GM19351 (cell line): ENCODE results near the gene XIST.
A peak's percentile ranks its signal among the peaks of the same experiment; 100 is the strongest.
"Not testable (repeated sequence)": the region's sequence is repeated elsewhere in the genome, so short reads cannot be mapped to it uniquely, and the experiment has no call there.

Source experiments
- ATAC-seq: cut with Tn5 transposase; IDR thresholded peaks from one replicate; pipeline ENCODE4 v1.9.1; 2021; ENCODE audit warnings: mild to moderate bottlenecking, moderate library complexity; ENCODE audit not compliant: unreplicated experiment

XIST gene

GRCh38 chrX:73852467-73852866 is at the start of gene XIST:
XIST (minus strand) TSS chrX:73852714.
- ATAC-seq = peak; percentile 15

- not testable (repeated sequence) for ATAC-seq
Measured at GRCh38 chrX:73898315-73898714, 45.8 kb upstream of the XIST start.

GRCh38 chrX:73892515-73893090 is 40.1 kb upstream of the XIST start:
- not testable (repeated sequence) for ATAC-seq

GRCh38 chrX:73882260-73882659 is 29.7 kb upstream of the XIST start:
- not testable (repeated sequence) for ATAC-seq

GRCh38 chrX:73877687-73878086 is 25.2 kb upstream of the XIST start:
- ATAC-seq = no peak

GRCh38 chrX:73876911-73877310 is 24.4 kb upstream of the XIST start:
- ATAC-seq = no peak

GRCh38 chrX:73868916-73869315 is 16.4 kb upstream of the XIST start:
- ATAC-seq = no peak

GRCh38 chrX:73867144-73867543 is 14.6 kb upstream of the XIST start:
- ATAC-seq = no peak

- ATAC-seq = no peak
Measured at GRCh38 chrX:73863852-73864251, 11.3 kb upstream of the XIST start.

- ATAC-seq = no peak
Measured at GRCh38 chrX:73863268-73863667, 10.8 kb upstream of the XIST start.

- no peak for ATAC-seq
Measured at GRCh38 chrX:73859622-73860021, 7.1 kb upstream of the XIST start.

GRCh38 chrX:73855546-73855945 is 3.0 kb upstream of the XIST start:
- peak; percentile 35 for ATAC-seq

- no peak for ATAC-seq
Measured at GRCh38 chrX:73852022-73852421, 492 bp downstream of the XIST start.

- peak; percentile 65 for ATAC-seq
Measured at GRCh38 chrX:73851014-73852009, 1.2 kb downstream of the XIST start.

GRCh38 chrX:73850124-73851013 is 2.1 kb downstream of the XIST start:
- no peak for ATAC-seq

- ATAC-seq = no peak
Measured at GRCh38 chrX:73849073-73849472, 3.4 kb downstream of the XIST start.

GRCh38 chrX:73847991-73848390 is 4.5 kb downstream of the XIST start:
- no peak for ATAC-seq

GRCh38 chrX:73847100-73847499 is 5.4 kb downstream of the XIST start:
- ATAC-seq = no peak

- ATAC-seq = no peak
Measured at GRCh38 chrX:73842541-73843234, 9.8 kb downstream of the XIST start.

GRCh38 chrX:73841337-73841736 is 11.2 kb downstream of the XIST start:
- ATAC-seq = no peak
